ENCODE measurements around the gene TBC1D24.

Gene TBC1D24

DNA sequence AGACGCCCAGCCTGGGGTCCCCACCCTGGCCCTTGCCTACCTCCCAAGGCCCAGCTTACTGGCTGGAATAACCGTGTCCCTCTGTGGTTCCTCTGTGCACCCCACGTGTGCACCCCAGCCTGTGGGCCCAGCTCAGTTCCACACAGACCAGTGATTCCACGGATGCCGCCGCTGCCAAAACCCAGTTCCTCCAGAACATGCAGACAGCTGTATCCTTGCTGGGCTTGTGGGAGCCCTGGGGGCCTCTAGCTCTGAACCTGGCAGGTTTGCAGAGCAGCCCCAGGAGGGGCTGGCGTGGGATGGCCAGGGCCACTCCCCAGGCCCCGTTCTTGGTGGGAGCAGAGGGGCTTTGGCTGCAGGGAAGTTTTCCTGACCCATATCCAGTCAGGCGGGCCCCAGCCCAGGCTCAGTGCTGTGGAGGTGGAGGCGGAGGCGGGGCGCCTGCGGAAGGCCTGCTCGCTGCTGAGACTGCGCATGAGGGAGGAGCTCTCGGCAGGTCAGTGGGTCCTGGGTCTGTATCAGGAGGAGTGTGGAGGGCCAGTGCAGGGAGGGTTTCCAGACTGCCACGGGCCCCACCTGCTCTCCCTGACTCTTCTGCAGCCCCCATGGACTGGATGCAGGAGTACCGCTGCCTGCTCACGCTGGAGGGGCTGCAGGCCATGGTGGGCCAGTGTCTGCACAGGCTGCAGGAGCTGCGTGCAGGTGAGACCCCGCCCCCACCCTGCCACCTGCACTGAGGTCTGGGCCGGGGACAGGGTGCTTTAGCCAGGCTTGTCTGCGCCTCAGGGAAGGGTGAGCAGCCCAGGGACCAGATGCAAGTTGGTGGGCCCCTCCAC, 12.7 kb upstream of the TBC1D24 start:
- no peaks in the 10 kb centered on the region for H3K36me3 ChIP-seq (ENCODE audit: control insufficient read depth, insufficient read depth, low read length, severe bottlenecking)
- peaks cover 13% of the 10 kb centered on the region for H3K4me1 ChIP-seq (ENCODE audit: control insufficient read depth, insufficient read depth, low read length)
- no peak overlapping the region for H3K9ac ChIP-seq (ENCODE audit: low read length)
- no peaks in the 10 kb centered on the region for H3K9me3 ChIP-seq (ENCODE audit: control insufficient read depth, low read length)
- no peak for DNase-seq (ENCODE audit: low read depth)
- no peaks in the 10 kb centered on the region for H3K27me3 ChIP-seq (replicated peaks; ENCODE audit: control insufficient read depth, insufficient read depth, low read length)
- no peak overlapping the region for H3K4me3 ChIP-seq (ENCODE audit: low read length)

DNA sequence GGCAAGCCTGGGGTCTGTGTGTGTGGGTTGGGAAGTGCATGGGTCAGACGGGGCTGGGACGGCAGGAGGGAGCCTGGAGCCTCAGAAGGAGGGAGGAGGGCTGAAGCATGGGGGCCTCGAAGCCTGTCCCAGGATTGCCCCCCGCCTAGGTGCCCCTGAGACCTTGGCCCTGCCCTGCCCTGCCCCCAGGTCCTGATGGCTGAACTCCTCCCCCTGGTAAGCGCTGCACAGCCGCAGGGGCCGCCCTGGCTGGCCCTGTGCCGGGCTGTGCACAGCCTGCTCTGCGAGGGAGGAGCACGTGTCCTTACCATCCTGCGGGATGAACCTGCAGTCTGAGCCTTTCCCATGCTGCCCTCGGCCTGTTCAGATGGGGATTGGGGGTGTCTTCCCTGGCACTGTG, 10.6 kb upstream of the TBC1D24 start:
- DNase-seq (ENCODE audit: low read depth) = no peak
- peaks cover 23% of the 10 kb centered on the region for H3K4me1 ChIP-seq (ENCODE audit: control insufficient read depth, insufficient read depth, low read length)
- no peaks in the 10 kb centered on the region for H3K36me3 ChIP-seq (ENCODE audit: control insufficient read depth, insufficient read depth, low read length, severe bottlenecking)
- no peaks in the 10 kb centered on the region for H3K9me3 ChIP-seq (ENCODE audit: control insufficient read depth, low read length)
- no peaks in the 10 kb centered on the region for H3K27me3 ChIP-seq (replicated peaks; ENCODE audit: control insufficient read depth, insufficient read depth, low read length)
- no peak overlapping the region for H3K9ac ChIP-seq (ENCODE audit: low read length)
- H3K4me3 ChIP-seq (ENCODE audit: low read length) = no peak overlapping the region

DNA sequence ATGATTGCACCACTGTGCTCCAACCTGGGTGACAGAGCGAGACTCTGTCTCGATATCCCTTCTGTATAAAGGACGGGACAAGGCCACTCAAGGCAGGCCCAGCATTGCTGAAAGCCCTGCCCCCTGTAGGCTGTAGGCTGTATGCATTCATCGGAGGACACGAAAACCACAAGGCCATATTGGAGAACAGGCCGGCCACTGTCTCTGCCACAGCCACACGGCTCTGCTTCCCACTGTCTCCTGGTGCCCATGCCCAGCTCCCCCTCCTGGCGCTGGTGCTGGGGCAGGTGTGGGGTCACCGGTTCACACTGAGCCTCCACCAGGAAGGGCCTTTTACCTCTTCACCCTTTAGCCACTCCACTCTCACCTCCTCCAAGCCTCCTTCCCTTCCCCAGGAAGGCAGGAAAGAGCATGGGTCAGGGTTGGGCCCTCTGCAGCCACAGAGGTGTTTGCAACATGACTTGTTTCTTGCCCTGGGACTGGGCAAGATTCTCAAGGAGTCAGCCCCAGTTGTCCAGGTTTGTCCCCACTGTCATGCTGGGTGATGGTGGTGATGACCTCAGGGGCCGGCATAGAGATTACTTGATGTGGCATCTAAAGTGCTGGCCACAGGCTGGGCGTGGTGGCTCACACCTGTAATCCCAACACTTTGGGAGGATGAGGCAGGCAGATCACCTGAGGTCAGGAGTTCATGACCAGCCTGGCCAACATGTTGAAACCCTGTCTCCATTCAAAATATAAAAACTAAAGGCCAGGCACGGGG, 9.1 kb upstream of the TBC1D24 start:
- no peaks in the 10 kb centered on the region for H3K9me3 ChIP-seq (ENCODE audit: control insufficient read depth, low read length)
- H3K36me3 ChIP-seq (ENCODE audit: control insufficient read depth, insufficient read depth, low read length, severe bottlenecking) = no peaks in the 10 kb centered on the region

DNA sequence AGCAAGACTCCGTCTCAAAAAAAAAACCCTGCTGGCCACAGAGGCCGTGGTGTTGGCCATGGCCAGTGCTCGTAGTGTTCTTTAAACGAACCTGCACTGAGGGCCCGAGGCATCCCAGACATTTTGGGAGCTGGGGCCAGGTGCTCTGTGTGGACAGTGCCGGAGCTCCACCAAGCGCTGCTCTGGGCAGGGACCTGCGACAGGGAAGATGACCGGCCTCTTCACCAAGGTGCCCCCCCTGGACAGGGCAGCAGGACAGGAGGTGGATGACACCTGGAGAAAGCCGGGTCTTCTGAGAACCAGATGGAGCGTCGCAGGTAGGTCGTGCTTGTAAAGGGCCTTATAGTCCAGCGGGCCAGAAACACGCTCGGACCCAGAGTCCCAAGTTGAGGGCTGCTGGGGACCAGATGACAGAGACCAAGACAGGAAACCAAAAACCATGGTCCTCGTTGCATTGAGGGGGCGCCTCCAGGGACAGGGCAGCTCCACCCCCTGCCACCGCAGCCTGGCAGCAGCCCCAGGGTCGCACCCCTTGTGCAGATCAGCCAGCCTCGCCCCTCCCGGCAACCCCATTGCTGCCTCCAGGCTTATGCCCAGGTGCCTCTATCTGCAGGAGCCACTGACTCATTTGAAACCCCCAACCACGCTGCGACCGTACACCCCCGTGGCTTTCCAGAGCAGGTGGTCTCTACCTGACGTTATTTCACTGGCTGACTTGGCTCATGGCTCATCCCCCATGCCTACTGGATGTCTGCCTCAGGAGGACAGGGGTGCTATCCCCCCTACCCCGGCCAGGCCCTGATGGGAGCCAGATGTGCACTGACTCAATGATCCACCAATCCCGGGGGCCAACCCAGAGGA, 8.0 kb upstream of the TBC1D24 start:
- Histone ChIP-seq H3K9ac (ENCODE audit: low read length) (no peak overlapping the region), H3K27me3 (replicated peaks; ENCODE audit: control insufficient read depth, insufficient read depth, low read length) (no peaks in the 10 kb centered on the region), H3K4me1 (ENCODE audit: control insufficient read depth, insufficient read depth, low read length) (peaks cover 16% of the 10 kb centered on the region), H3K36me3 (ENCODE audit: control insufficient read depth, insufficient read depth, low read length, severe bottlenecking) (no peaks in the 10 kb centered on the region), H3K4me3 (ENCODE audit: low read length) (no peak overlapping the region), H3K9me3 (ENCODE audit: control insufficient read depth, low read length) (no peaks in the 10 kb centered on the region)
- no peak for DNase-seq (ENCODE audit: low read depth)

More for the DNA sequence above, 9.1 kb upstream of the TBC1D24 start:
- Histone ChIP-seq H3K9ac (ENCODE audit: low read length) (no peak overlapping the region), H3K4me1 (ENCODE audit: control insufficient read depth, insufficient read depth, low read length) (peaks cover 16% of the 10 kb centered on the region), H3K4me3 (ENCODE audit: low read length) (no peak overlapping the region), H3K27me3 (replicated peaks; ENCODE audit: control insufficient read depth, insufficient read depth, low read length) (no peaks in the 10 kb centered on the region)
- DNase-seq (ENCODE audit: low read depth) = no peak

DNA sequence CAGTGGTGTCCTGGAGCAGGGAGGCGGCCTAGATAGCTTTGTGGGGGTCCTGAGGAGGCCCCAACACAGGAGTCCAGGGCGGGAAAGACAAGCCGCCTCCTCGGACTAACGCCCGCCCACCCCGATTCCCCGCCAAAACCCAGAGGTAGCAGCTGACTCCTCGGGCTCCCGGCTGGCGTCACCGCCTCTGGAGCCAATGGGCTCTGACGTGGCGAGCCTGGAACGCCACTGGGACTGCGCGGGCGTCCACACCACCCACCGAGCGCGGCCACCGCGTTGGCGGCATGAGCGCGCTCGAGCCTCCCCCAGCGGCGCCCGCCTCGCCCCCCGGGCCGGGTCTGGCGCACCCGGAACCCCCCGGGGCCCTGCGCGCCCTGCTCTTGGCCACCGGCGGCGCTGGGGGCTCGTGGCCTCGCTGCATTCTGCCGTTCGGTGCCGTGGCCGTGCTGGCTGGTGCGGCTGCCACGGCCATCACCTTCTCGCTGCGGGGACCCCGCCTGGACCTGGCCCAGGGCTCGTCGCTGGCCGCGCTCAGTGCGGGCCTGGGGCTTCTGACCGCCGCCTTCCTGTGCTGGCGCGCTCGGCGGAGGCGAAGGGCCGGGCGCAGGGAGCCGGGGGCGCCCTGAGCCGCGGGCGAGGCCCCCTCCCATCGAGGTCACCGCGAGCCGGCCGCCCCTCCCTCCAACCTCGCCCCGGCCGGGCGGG, 7.2 kb upstream of the TBC1D24 start:
- peak; percentile 90 for DNase-seq (ENCODE audit: low read depth)
- H3K9me3 ChIP-seq (ENCODE audit: control insufficient read depth, low read length) = no peaks in the 10 kb centered on the region
- H3K4me1 ChIP-seq (ENCODE audit: control insufficient read depth, insufficient read depth, low read length) = peaks cover 16% of the 10 kb centered on the region
- H3K36me3 ChIP-seq (ENCODE audit: control insufficient read depth, insufficient read depth, low read length, severe bottlenecking) = no peaks in the 10 kb centered on the region
- no peaks in the 10 kb centered on the region for H3K27me3 ChIP-seq (replicated peaks; ENCODE audit: control insufficient read depth, insufficient read depth, low read length)
- H3K9ac ChIP-seq (ENCODE audit: low read length) = peak overlapping the region; percentile 64
- peak overlapping the region; percentile 71 for H3K4me3 ChIP-seq (ENCODE audit: low read length)

DNA sequence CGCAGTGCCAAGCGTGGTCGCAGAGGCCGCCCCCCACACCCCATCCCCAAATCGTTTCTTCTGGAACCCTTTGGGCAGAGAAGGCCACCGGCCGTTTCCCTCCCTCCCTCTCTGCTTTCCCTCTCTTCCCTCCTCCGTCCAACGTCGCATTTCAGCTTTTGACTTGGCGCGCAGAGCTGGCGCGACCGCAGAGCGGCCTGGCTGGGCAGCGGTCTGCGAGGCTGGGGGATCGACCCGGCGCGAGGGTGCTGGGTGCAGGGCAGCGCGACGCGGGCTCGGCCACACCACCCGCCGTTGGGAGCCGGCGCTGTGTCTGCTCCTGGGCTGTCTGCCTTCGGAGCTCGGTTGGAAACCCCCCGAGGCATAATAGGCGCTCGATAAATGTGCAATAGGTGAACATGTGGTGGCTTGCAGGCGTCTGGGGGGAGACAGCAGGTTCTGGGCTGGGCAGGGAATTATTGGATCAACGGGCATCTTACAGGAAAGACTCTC, 6.6 kb upstream of the TBC1D24 start:
- Histone ChIP-seq H3K27me3 (replicated peaks; ENCODE audit: control insufficient read depth, insufficient read depth, low read length) (no peaks in the 10 kb centered on the region), H3K4me1 (ENCODE audit: control insufficient read depth, insufficient read depth, low read length) (peaks cover 16% of the 10 kb centered on the region), H3K4me3 (ENCODE audit: low read length) (peak overlapping the region; percentile 71), H3K9me3 (ENCODE audit: control insufficient read depth, low read length) (no peaks in the 10 kb centered on the region), H3K9ac (ENCODE audit: low read length) (peak overlapping the region; percentile 64), H3K36me3 (ENCODE audit: control insufficient read depth, insufficient read depth, low read length, severe bottlenecking) (no peaks in the 10 kb centered on the region)
- DNase-seq (ENCODE audit: low read depth) = peak; percentile 57

DNA sequence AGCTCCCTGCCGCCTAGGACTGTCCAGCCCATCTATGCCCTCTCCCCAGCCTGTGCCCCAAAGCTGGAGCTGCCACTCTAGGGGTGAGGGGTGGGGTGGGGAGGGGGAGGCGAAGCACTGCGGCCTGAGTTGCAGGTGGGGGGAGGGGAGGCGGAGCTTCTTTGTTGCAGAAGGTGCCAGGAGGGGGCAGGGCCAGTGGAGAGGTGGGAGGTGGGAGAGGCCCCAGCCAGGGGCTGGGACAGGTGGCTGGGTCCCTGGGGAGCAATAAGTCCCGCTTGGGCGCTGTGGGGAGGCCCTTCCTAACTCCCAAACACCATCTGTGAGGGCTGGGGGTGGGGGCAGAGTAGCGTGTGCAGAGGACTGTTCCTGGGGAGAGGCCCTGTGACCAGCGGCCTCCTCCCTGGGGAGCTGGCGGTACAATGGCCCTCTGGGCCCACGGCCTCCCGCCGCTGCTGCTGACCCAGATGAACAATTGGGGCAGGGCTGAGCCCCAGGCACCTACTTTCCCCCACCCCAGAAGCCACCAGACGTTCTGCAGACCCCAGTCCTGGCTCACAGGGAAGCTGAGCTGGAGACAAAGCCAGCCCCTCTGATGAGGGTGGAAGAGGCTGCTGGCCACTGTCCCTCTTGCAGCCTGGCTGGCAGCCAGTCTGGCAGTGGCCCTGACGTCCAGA, 6.1 kb upstream of the TBC1D24 start:
- Histone ChIP-seq H3K9ac (ENCODE audit: low read length) (no peak overlapping the region), H3K27me3 (replicated peaks; ENCODE audit: control insufficient read depth, insufficient read depth, low read length) (no peaks in the 10 kb centered on the region), H3K9me3 (ENCODE audit: control insufficient read depth, low read length) (no peaks in the 10 kb centered on the region), H3K4me1 (ENCODE audit: control insufficient read depth, insufficient read depth, low read length) (peaks cover 13% of the 10 kb centered on the region), H3K36me3 (ENCODE audit: control insufficient read depth, insufficient read depth, low read length, severe bottlenecking) (no peaks in the 10 kb centered on the region), H3K4me3 (ENCODE audit: low read length) (peak overlapping the region; percentile 71)
- no peak for DNase-seq (ENCODE audit: low read depth)

DNA sequence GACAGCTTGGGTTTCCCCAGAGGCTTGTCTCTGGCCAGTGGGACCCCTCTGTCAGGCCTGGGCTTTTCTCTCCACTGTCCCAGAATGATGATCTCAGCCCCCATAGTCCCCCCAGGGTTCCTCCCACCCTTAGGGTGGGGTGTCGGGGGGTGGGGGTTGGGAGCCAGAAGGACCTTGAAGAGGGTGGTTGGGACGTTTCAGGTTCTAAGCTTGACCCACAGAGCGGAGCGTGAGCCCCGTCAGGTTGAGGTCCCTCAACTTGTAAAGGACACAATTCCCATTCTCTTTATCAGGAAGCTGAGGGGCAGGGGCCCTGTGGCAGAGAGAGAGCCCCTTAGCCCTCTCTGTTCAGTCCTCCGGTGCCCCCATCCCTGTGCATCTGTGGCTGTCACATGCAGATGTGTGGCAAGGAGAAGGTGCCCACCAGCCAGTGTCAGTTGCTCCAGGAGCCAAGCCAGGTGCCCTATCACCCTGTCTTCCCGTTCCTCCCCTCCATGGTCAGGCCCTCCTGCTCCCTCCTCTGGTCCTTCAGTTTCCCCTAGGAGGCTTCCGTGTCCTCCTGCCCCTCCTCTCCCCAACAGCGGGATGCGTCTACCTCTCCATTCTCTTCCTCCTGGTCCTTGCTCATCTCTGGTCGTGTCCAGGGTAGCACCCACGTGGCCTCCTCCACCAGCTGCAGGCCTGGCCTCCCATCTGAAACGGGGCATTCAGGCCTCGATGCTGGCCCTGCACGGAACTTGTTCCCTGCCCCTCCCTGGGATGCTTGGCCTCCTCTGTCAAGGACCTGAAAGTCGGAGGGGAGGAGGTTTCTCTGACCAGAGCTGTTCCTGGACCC, 5.3 kb upstream of the TBC1D24 start:
- no peaks in the 10 kb centered on the region for H3K9me3 ChIP-seq (ENCODE audit: control insufficient read depth, low read length)
- peaks cover 11% of the 10 kb centered on the region for H3K4me1 ChIP-seq (ENCODE audit: control insufficient read depth, insufficient read depth, low read length)
- DNase-seq (ENCODE audit: low read depth) = no peak

DNA sequence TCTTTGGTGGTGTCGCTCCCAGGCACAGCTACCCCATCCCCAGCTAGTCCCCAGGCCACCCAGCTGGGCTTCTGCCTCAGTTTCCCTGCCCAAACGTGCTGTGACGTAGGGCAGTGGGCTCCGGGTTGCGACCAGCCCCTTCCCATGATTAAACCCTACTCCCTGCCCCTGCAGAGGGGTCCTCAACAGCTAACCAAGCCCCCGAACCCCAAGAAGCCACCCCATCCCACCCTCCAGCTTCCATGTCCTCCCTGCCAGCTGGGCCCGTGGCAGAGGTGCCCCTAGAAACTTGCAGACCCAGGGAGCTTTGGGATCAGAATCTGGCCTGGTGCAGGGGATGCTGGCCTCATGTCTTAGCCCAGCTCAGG, 4.7 kb upstream of the TBC1D24 start:
- Histone ChIP-seq H3K36me3 (ENCODE audit: control insufficient read depth, insufficient read depth, low read length, severe bottlenecking) (no peaks in the 10 kb centered on the region), H3K4me1 (ENCODE audit: control insufficient read depth, insufficient read depth, low read length) (peaks cover 11% of the 10 kb centered on the region), H3K9me3 (ENCODE audit: control insufficient read depth, low read length) (no peaks in the 10 kb centered on the region), H3K9ac (ENCODE audit: low read length) (no peak overlapping the region), H3K27me3 (replicated peaks; ENCODE audit: control insufficient read depth, insufficient read depth, low read length) (no peaks in the 10 kb centered on the region), H3K4me3 (ENCODE audit: low read length) (no peak overlapping the region)
- no peak for DNase-seq (ENCODE audit: low read depth)

More for the DNA sequence above, 5.3 kb upstream of the TBC1D24 start:
- H3K4me3 ChIP-seq (ENCODE audit: low read length) = no peak overlapping the region
- no peaks in the 10 kb centered on the region for H3K36me3 ChIP-seq (ENCODE audit: control insufficient read depth, insufficient read depth, low read length, severe bottlenecking)
- H3K27me3 ChIP-seq (replicated peaks; ENCODE audit: control insufficient read depth, insufficient read depth, low read length) = no peaks in the 10 kb centered on the region
- H3K9ac ChIP-seq (ENCODE audit: low read length) = no peak overlapping the region
